GM18868 (cell line): Measurements from ENCODE around the gene ULK2.
A peak's percentile ranks its signal among the peaks of the same experiment; 100 is the strongest.

Source experiments
- ATAC-seq: cut with Tn5 transposase; IDR thresholded peaks from one replicate; pipeline ENCODE4 v1.9.1; 2021; ENCODE audit warnings: mild to moderate bottlenecking, moderate library complexity; ENCODE audit not compliant: unreplicated experiment

Gene ULK2

GRCh38 chr17:19750020-19750572, 117.6 kb downstream of the ULK2 start:
- ATAC-seq: no peak

DNA sequence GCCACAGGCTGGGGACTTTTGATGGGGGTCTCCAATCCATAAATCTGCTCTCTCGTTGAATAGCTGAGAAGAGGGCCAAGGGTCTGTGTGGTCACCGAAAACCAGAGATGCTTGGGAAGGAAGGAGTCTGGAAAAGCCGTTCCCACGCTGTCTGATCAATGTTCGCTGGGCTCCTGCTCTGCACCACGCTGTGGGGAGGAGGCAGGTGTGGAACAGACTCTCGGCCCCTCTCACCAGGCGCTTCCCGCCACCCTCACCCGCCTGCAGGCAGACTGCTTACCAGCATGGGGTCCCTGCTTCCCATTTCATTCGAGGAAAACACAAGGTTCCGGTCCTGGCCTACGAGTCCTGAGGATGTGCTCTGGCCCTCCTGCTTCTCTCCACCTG, 118.9 kb downstream of the ULK2 start:
- no peak for ATAC-seq

DNA sequence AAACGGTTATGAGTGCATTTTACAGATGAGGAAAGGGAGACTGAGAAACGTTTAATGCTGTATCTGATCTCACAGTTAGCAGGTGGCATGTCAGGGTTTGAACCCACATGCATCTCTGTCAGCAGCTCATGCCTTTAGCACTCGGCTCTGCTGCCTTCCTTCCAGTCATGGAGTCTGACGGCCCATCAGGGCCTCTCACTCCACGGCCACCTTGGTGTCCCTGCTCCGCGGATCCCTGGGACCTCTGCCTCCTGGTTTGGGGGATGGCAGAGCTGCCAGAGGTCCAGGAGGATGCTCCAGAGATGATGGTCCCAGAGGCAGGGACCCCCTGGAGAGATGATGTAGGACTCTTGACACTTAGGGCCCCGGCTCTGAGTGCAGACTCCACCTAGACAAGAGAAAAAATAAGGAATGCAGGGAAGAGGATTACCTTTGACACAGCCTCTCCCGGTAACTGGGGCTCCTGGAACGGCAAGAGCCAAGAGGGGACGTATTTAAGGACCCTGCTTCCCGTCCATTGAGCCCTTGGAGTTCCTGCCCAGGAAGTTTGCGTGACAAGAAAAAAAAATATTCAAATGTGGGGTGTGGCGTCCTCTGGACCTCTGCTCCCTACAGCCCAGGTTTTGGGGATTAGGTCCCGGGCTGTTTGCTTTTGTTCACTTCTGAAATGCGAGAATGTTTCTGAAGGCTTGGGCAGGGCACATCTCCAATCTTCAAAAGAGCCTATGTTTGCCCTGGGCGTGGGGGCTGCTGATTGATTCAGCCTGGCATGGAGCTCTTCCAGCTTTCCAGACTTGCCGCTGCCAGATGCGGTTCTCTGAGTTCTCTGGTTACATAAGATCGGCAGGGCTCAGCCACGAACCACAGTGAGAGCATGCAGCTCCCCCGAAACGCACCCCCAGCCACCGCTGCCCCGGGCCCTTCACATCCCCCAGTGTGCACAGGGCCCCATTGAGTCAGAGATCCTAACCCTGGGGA, 119.6 kb downstream of the ULK2 start, which contains the start of gene ALDH3A1:
Gene ALDH3A1 (minus strand): TSS at position 470 of the 978 bp plus-strand sequence. CDS start 3,169 bp downstream, outside the sequence.
- ATAC-seq: no peak

- ATAC-seq: no peak
Observed at GRCh38 chr17:19747159-19747719, 120.5 kb downstream of the ULK2 start.

GRCh38 chr17:19746517-19746916, 121.2 kb downstream of the ULK2 start:
- no peak for ATAC-seq

- ATAC-seq: peak; percentile 80
Observed at GRCh38 chr17:19744922-19745757, 122.6 kb downstream of the ULK2 start.

- peak; percentile 23 for ATAC-seq
Observed at GRCh38 chr17:19744492-19744891, 123.2 kb downstream of the ULK2 start.

GRCh38 chr17:19743101-19744100, 124.3 kb downstream of the ULK2 start:
- ATAC-seq: no peak

- ATAC-seq: no peak
Observed at GRCh38 chr17:19742495-19742894, 125.2 kb downstream of the ULK2 start.

- no peak for ATAC-seq
Observed at GRCh38 chr17:19741832-19742457, 125.8 kb downstream of the ULK2 start.

DNA sequence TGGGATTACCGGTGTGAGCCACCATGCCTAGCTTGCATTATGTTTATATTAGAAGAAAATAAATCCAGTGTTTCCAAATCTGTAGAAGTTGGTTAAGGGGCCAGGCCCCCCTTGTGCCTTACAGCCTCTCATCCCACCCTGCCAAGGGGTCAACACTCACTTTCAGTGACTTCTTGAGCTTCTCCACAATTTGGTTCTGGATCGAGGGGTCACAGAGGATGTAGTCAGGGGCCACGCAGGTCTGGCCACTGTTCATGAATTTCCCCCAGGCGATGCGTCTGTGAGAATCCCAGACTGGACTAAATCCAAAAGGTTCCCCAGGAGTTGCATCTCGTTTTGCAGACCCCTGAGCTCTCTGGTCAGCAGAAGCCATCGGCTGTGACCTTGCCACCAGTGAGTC, 126.8 kb downstream of the ULK2 start:
- no peak for ATAC-seq

DNA sequence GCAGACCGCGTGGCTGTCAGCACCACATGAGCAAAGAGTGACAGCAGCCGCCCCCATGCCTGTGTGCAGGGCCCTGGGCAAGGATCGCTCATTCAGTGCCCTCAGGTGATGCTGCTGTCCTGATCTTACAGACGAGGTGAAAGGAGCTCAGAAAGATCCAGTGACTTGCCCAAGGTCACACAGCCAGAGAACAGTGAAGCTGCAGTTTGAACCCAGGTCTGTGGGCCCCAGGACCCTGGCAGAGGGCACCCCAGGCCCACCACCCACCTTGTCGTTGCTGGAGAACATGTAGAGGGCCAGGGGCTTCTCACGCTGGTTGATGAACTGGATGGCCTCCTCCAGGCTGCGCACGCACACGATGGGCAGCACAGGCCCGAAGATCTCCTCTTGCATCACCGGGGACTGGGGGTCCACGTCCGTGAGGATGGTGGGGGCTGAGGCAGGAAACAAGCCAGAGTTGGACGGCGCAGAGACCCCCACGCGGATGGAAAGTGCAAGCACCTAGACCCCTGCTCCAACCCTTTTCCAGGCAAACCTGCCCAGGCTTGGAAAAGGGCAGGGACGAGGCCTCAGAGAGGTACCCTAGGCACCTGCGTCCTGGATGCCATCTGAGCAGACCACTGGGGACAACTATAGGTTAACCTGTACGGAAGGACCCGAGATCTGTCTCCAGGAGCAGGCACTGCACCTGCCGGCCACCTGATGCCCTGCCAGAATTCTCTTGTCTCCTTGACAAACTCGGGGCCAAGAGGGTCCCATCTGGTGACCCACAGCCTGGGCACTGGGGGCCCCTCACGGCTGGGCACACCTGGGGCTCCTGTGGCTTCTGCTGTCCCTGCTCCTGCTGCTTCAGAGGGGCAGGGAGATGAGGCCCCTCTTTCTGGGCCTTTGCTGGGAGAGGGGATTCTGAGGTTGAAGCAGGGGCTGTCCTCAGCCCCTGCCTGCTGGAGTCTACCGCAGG, 128.2 kb downstream of the ULK2 start:
- no peak for ATAC-seq

GRCh38 chr17:19738757-19739156, 129.0 kb downstream of the ULK2 start:
- ATAC-seq: no peak

GRCh38 chr17:19738073-19738449, 129.7 kb downstream of the ULK2 start:
- no peak for ATAC-seq

- no peak for ATAC-seq
Observed at GRCh38 chr17:19737305-19738072, 130.2 kb downstream of the ULK2 start.

DNA sequence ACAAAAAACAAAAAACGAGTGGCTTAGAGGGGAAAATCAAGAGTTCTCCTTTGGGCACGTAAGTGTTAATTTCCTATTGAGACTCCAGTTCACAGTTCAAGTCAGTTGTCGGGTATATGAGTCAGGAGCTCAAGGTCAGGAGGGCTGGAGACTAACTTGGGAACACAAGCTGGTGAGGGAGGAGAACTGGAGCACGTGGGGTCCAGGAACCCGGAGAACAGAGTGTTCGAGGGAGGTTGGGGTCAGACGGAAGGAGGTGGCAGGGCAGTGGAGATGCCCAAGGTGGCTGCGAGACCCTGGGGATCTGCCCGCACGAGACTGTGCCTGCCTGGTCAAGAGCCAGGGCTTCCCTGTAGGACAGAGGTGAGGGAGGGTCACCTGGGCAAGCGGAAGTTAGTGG, 131.7 kb downstream of the ULK2 start:
- no peak for ATAC-seq

- no peak for ATAC-seq
Observed at GRCh38 chr17:19733953-19734526, 133.7 kb downstream of the ULK2 start.
